ENCODE results near the gene PLCB2.

The PLCB2 gene

DNA sequence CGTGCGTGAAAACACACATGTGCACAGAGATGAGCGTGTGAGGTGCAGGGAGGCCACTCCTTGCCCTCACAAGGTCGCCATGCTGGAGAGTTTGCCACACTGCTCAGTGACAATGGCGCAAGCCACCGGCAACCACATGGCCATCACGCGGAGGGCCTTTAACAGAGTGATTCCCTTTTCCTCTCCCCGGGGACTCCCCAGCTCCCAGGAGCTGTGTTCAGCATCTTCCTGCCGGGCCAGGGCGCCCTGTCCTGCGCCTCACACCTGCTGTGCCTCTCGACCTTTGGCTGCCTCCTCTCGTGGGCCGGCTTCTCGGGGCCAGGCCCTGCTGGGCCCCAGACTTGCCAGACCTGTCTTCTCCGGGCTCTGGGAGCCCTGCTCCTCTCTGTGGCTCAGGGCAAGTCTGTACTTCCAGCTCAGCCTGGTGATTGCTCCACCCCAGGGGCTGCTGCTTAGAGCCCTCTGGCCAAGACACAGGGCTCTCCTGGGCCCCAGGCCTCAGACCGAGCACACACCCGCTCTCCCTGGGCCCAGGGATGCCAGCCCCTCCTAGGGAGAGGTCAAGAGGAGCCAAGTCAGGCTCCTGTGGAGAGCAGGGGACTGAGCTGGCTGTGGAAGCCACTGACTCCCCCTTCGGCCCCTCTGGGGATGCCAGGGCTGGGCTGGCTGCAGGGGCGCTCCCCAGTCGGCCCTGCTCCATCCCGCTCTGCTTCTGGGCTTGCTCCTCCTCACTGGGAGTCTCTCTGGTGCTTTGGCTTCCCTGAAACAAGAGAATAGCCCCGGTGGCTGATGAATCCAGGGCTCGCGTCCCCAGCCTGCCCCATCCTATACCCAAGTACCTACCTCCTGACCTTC lies 27.4 kb upstream of the PLCB2 start:
- peaks cover 3% of the 10 kb centered on the region; the same call in 1 of the 2 replicates for H3K36me3 ChIP-seq (ENCODE audit: insufficient read depth, low read length)
- no peaks in the 10 kb centered on the region for H4K20me1 ChIP-seq (ENCODE audit: insufficient read depth, low read length, poor library complexity, severe bottlenecking)
- H3K9me3 ChIP-seq (ENCODE audit: insufficient read depth, low read depth, low read length): no peaks in the 10 kb centered on the region
- no peak overlapping the region for H2AFZ ChIP-seq (ENCODE audit: low read length)
- H3K79me2 ChIP-seq (ENCODE audit: insufficient read depth, low read length): peaks cover 31% of the 10 kb centered on the region; the same call in 1 of the 2 replicates
- H3K9me2 ChIP-seq (replicated peaks; ENCODE audit: low read depth, low read length): no peaks in the 10 kb centered on the region
- no peaks in the 10 kb centered on the region for H3K27me3 ChIP-seq (ENCODE audit: insufficient read depth, low read length, poor library complexity, severe bottlenecking)
- TF ChIP-seq, protein P1, sequence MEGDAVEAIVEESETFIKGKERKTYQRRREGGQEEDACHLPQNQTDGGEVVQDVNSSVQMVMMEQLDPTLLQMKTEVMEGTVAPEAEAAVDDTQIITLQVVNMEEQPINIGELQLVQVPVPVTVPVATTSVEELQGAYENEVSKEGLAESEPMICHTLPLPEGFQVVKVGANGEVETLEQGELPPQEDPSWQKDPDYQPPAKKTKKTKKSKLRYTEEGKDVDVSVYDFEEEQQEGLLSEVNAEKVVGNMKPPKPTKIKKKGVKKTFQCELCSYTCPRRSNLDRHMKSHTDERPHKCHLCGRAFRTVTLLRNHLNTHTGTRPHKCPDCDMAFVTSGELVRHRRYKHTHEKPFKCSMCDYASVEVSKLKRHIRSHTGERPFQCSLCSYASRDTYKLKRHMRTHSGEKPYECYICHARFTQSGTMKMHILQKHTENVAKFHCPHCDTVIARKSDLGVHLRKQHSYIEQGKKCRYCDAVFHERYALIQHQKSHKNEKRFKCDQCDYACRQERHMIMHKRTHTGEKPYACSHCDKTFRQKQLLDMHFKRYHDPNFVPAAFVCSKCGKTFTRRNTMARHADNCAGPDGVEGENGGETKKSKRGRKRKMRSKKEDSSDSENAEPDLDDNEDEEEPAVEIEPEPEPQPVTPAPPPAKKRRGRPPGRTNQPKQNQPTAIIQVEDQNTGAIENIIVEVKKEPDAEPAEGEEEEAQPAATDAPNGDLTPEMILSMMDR (conservative IDR thresholded peaks at IDR 0.05; ENCODE audit: low read length): no peak
- TF ChIP-seq EZH2phosphoT487 (IDR thresholded peaks at IDR 0.05; ENCODE audit: borderline replicate concordance): no peak
- H3F3A ChIP-seq (ENCODE audit: low read depth): 0 out of 2 replicates have a peak, but pooled peaks cover 3% of the 10 kb centered on the region
- peaks cover 70% of the 10 kb centered on the region for H3K4me1 ChIP-seq (ENCODE audit: insufficient read depth, low read length, poor library complexity, severe bottlenecking)
- peak overlapping the region; percentile 79 for H3K4me2 ChIP-seq (ENCODE audit: low read depth, low read length, poor library complexity, severe bottlenecking)
- peak overlapping the region; percentile 71 for H3K4me3 ChIP-seq (ENCODE audit: low read length, poor library complexity, severe bottlenecking)
- peak overlapping the region; percentile 86 for H3K9ac ChIP-seq (ENCODE audit: low read depth, low read length, poor library complexity, severe bottlenecking)

DNA sequence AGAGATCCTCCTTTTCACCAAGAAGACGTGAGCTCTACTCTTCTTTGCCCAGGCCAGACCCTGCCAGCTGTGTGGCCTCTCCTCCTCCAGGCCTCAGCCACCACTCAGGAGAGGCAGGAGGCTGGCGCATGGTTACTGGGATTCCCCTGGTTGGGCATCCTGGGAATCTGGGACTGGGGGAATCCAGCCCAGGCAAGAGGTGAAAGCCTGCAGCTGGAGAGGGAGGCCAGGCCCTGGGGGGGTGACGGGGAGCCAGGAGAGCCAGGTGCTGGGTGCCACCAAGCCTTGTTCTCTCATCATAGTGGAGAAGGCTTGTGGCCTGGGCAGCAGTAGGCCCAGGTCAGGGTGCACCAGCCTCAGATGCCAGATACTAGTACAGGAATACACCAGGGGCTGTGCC lies 26.8 kb upstream of the PLCB2 start:
- H3K27me3 ChIP-seq (ENCODE audit: insufficient read depth, low read length, poor library complexity, severe bottlenecking): no peaks in the 10 kb centered on the region
- no peaks in the 10 kb centered on the region for H3K9me3 ChIP-seq (ENCODE audit: insufficient read depth, low read depth, low read length)
- H2AFZ ChIP-seq (ENCODE audit: low read length): no peak overlapping the region
- peak overlapping the region; percentile 71 for H3K4me3 ChIP-seq (ENCODE audit: low read length, poor library complexity, severe bottlenecking)
- peaks cover 38% of the 10 kb centered on the region for H3K79me2 ChIP-seq (ENCODE audit: insufficient read depth, low read length)
- 0 out of 2 replicates have a peak, but pooled peaks cover 3% of the 10 kb centered on the region for H3F3A ChIP-seq (ENCODE audit: low read depth)
- peaks cover 76% of the 10 kb centered on the region for H3K4me1 ChIP-seq (ENCODE audit: insufficient read depth, low read length, poor library complexity, severe bottlenecking)
- no peaks in the 10 kb centered on the region for H4K20me1 ChIP-seq (ENCODE audit: insufficient read depth, low read length, poor library complexity, severe bottlenecking)
- H3K4me2 ChIP-seq (ENCODE audit: low read depth, low read length, poor library complexity, severe bottlenecking): peak overlapping the region; percentile 79
- H3K9me2 ChIP-seq (replicated peaks; ENCODE audit: low read depth, low read length): no peaks in the 10 kb centered on the region
- peaks cover 3% of the 10 kb centered on the region; the same call in 1 of the 2 replicates for H3K36me3 ChIP-seq (ENCODE audit: insufficient read depth, low read length)
- TF ChIP-seq, protein P1 (conservative IDR thresholded peaks at IDR 0.05; ENCODE audit: low read length): no peak
- no peak for TF ChIP-seq EZH2phosphoT487 (IDR thresholded peaks at IDR 0.05; ENCODE audit: borderline replicate concordance)
- H3K9ac ChIP-seq (ENCODE audit: low read depth, low read length, poor library complexity, severe bottlenecking): peak overlapping the region; percentile 86

DNA sequence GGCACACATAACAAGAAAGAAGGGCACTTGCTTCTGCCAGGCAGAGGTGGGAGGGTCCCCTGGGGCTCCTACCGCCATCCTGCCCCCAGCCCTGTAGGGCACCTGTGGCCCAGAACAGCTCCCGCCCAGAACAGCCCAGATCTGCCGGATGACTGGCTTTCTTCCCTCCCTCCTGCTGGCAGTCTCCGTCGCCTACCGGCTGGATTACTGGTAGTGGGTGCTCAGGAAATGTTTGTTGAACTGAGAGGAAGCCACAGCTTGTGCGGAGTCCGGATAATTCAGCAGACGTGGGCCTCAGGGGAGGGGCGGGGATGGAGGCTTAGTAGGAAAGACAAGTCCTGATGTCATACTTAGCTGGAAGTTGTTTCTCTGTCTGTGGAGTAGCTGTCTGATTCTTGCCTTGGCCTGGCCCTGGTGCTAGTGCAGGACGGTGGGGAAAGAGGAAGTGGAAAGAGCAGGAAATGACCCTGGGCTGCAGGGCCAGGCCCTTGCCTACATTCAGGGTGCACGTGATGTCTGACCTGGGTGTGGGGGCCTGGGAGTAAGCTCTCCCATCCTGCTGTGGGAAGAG lies 26.3 kb upstream of the PLCB2 start:
- Histone ChIP-seq H3K79me2 (ENCODE audit: insufficient read depth, low read length) (peaks cover 43% of the 10 kb centered on the region), H3K4me1 (ENCODE audit: insufficient read depth, low read length, poor library complexity, severe bottlenecking) (peaks cover 82% of the 10 kb centered on the region), H3K4me3 (ENCODE audit: low read length, poor library complexity, severe bottlenecking) (peak overlapping the region; percentile 71), H3K36me3 (ENCODE audit: insufficient read depth, low read length) (peaks cover 3% of the 10 kb centered on the region; the same call in 1 of the 2 replicates), H3K27me3 (ENCODE audit: insufficient read depth, low read length, poor library complexity, severe bottlenecking) (no peaks in the 10 kb centered on the region), H3F3A (ENCODE audit: low read depth) (0 out of 2 replicates have a peak, but pooled peaks cover 3% of the 10 kb centered on the region), H3K9me3 (ENCODE audit: insufficient read depth, low read depth, low read length) (no peaks in the 10 kb centered on the region), H2AFZ (ENCODE audit: low read length) (peak overlapping the region; percentile 5; the same call in 1 of the 2 replicates), H3K9me2 (replicated peaks; ENCODE audit: low read depth, low read length) (no peaks in the 10 kb centered on the region), H3K9ac (ENCODE audit: low read depth, low read length, poor library complexity, severe bottlenecking) (peak overlapping the region; percentile 86), H4K20me1 (ENCODE audit: insufficient read depth, low read length, poor library complexity, severe bottlenecking) (no peaks in the 10 kb centered on the region), H3K4me2 (ENCODE audit: low read depth, low read length, poor library complexity, severe bottlenecking) (peak overlapping the region; percentile 79)
- no peak for TF ChIP-seq EZH2phosphoT487 (IDR thresholded peaks at IDR 0.05; ENCODE audit: borderline replicate concordance)
- TF ChIP-seq, protein P1 (conservative IDR thresholded peaks at IDR 0.05; ENCODE audit: low read length): no peak

All from Loucy (cell line).